ENCODE data around the gene CAPN2.
A peak's percentile ranks its signal among the peaks of the same experiment; 100 is the strongest.

The CAPN2 gene

GRCh38 chr1:223771814-223772770, 59.8 kb downstream of the CAPN2 start (continued):
- TF ChIP-seq KLF8 (tag by site-specific recombination; IDR thresholded peaks at IDR 0.05) (peak; percentile 74), ZEB2 (tag by site-specific recombination; IDR thresholded peaks at IDR 0.05) (peak; percentile 95), ZNF335 (tag by site-specific recombination; conservative IDR thresholded peaks at IDR 0.05) (peak; percentile 50; the same call in 1 of the 2 replicates), TRIM28 (IDR thresholded peaks at IDR 0.05; ENCODE audit: borderline replicate concordance, low read length) (peak; percentile 88), ZFP69B (tag by site-specific recombination; IDR thresholded peaks at IDR 0.05) (peak; percentile 98), OSR2 (tag by site-specific recombination; IDR thresholded peaks at IDR 0.05) (peak; percentile 46; the same call in 1 of the 2 replicates), PRDM1 (tag by site-specific recombination; IDR thresholded peaks at IDR 0.05) (peak; percentile 98), ZNF449 (tag by site-specific recombination; IDR thresholded peaks at IDR 0.05) (peak; percentile 55; the same call in 1 of the 2 replicates), ZBTB17 (tag by site-specific recombination; IDR thresholded peaks at IDR 0.05) (peak; percentile 96)

GRCh38 chr1:223772771-223773160, 60.4 kb downstream of the CAPN2 start:
- ChIA-PET POLR2A (interaction anchor here (1.1 to 1.5 kb wide), 3 partner anchors 8 to 23 kb away, joined by 3 to 10 read pairs (median 3); no protein-coding TSS in a partner anchor), CTCF (interaction anchor here (0.5 to 4.6 kb wide), 4 partner anchors 11 to 561 kb away, joined by 3 to 30 read pairs (median 4); no protein-coding TSS in a partner anchor)
- Histone ChIP-seq H3K36me3 (ENCODE audit: control insufficient read depth in 2 of 2, insufficient read depth in 1 of 2, low read length in 2 of 2) (peaks cover 38 to 63% of the 10 kb centered on the region in 2 experiments), H3K4me1 (ENCODE audit: control insufficient read depth, insufficient read depth, low read length) (peaks cover 15% of the 10 kb centered on the region), H3K9me3 (ENCODE audit: control insufficient read depth, insufficient read depth, low read depth, low read length) (no peaks in the 10 kb centered on the region), H3K27ac (ENCODE audit: extremely low read depth, low read depth, low read length) (0 out of 2 replicates have a peak overlapping the region, but pooled peaks have one; percentile 2), H3K4me3 (ENCODE audit: low read depth, low read length) (no peak overlapping the region)
- TF ChIP-seq OSR2 (tag by site-specific recombination; IDR thresholded peaks at IDR 0.05): no peak

- H3K4me1 ChIP-seq (ENCODE audit: control insufficient read depth, insufficient read depth, low read length): peaks cover 15% of the 10 kb centered on the region
- ChIA-PET CTCF (interaction anchor here (0.9 to 4.3 kb wide), 5 partner anchors 15 to 78 kb away, joined by 3 to 16 read pairs (median 3); no protein-coding TSS in a partner anchor), POLR2A (interaction anchor here (1.1 kb wide), 1 partner anchor 72 kb away, joined by 4 read pairs; no protein-coding TSS in a partner anchor)
- TF ChIP-seq ZNF423 (tag by site-specific recombination; IDR thresholded peaks at IDR 0.05) (no peak), ZNF600 (tag by site-specific recombination; IDR thresholded peaks at IDR 0.05) (peak; percentile 37; the same call in 1 of the 2 replicates), ZBTB17 (tag by site-specific recombination; IDR thresholded peaks at IDR 0.05) (peak; percentile 35; the same call in 1 of the 2 replicates), ZNF571 (tag by site-specific recombination; IDR thresholded peaks at IDR 0.05) (no peak)
- H3K27ac ChIP-seq (ENCODE audit: extremely low read depth, low read depth, low read length): no peak overlapping the region
- H3K36me3 ChIP-seq (ENCODE audit: control insufficient read depth in 2 of 2, insufficient read depth in 1 of 2, low read length in 2 of 2): peaks cover 50 to 73% of the 10 kb centered on the region in 2 experiments
- H3K4me3 ChIP-seq (ENCODE audit: low read depth, low read length): no peak overlapping the region
- H3K9me3 ChIP-seq (ENCODE audit: control insufficient read depth, insufficient read depth, low read depth, low read length): no peaks in the 10 kb centered on the region
Observed at GRCh38 chr1:223774134-223774814, 61.9 kb downstream of the CAPN2 start.

GRCh38 chr1:223775054-223775453, 62.7 kb downstream of the CAPN2 start:
- ChIA-PET CTCF (interaction anchor here (0.9 to 4.3 kb wide), 7 partner anchors 9 to 79 kb away, joined by 3 to 16 read pairs (median 3); partner anchors contain the start of gene CAPN2), POLR2A (interaction anchor here (1.1 kb wide), 1 partner anchor 71 kb away, joined by 4 read pairs; no protein-coding TSS in a partner anchor)
- peaks cover 15% of the 10 kb centered on the region for H3K4me1 ChIP-seq (ENCODE audit: control insufficient read depth, insufficient read depth, low read length)
- H3K36me3 ChIP-seq (ENCODE audit: control insufficient read depth in 2 of 2, insufficient read depth in 1 of 2, low read length in 2 of 2): peaks cover 56 to 75% of the 10 kb centered on the region in 2 experiments
- no peaks in the 10 kb centered on the region for H3K9me3 ChIP-seq (ENCODE audit: control insufficient read depth, insufficient read depth, low read depth, low read length)
- no peak overlapping the region for H3K27ac ChIP-seq (ENCODE audit: extremely low read depth, low read depth, low read length)
- no peak overlapping the region for H3K4me3 ChIP-seq (ENCODE audit: low read depth, low read length)
- TF ChIP-seq PRDM6 (tag by site-specific recombination; IDR thresholded peaks at IDR 0.05): no peak
- TF ChIP-seq GLIS2 (tag by site-specific recombination; IDR thresholded peaks at IDR 0.05): no peak
- no peak for TF ChIP-seq INSM2 (tag by site-specific recombination; IDR thresholded peaks at IDR 0.05)
- TF ChIP-seq ZNF596 (tag by site-specific recombination; IDR thresholded peaks at IDR 0.05): no peak
- TF ChIP-seq ZNF155 (tag by site-specific recombination; IDR thresholded peaks at IDR 0.05): no peak
- no peak for TF ChIP-seq ZNF558 (tag by site-specific recombination; IDR thresholded peaks at IDR 0.05)
- TF ChIP-seq ZNF670 (tag by site-specific recombination; IDR thresholded peaks at IDR 0.05; ENCODE audit: low read depth): no peak
- no peak for TF ChIP-seq SP7 (tag by site-specific recombination; IDR thresholded peaks at IDR 0.05)
- no peak for TF ChIP-seq ZNF391 (tag by site-specific recombination; IDR thresholded peaks at IDR 0.05; ENCODE audit: borderline replicate concordance, low read depth)

Measured in HEK293 (cell line).